A549 (cell line): ENCODE measurements around the gene PDYN. TPM values are rescaled to one million over a fixed set of nuclear protein-coding genes. Genes with fewer than 3 reads are reported as not detected.

Experiments
- ATAC-seq, 2 experiments: fragments of 200-7000 bp in 1 of 2; fragments of >200 bp in 1 of 2; cut with Nextera tagmentation in 1 of 2; cut with Tn5 transposase in 1 of 2; 3 replicates each; pipeline versions ENCODE4 v1.8.0 to v1.9.1; 2018 to 2020; ENCODE audit warnings: mild to moderate bottlenecking in 1 of 2, moderate library complexity in 1 of 2
- CTCF ChIA-PET: fragments of 300-600 bp; sonication (Branson Sonifier 250); formaldehyde crosslinking; extraction: SDS; loops from one replicate; lab custom pipeline; 2021; ENCODE audit warnings: antibody characterized with exemption, inconsistent platforms; lab: Yijun Ruan, JAX
- POLR2A ChIA-PET: fragments of 350-600 bp; formaldehyde crosslinking; extraction: SDS; loops from one replicate; lab custom pipeline; 2021; ENCODE audit warnings: antibody characterized with exemption, inconsistent platforms; lab: Yijun Ruan, JAX
- DNase-seq, 2 experiments: peaks; one replicate each; pipeline versions ENCODE4 v3.0.0 to v3.0.0-alpha.2; 2011 to 2016; ENCODE audit warnings: low read depth in 1 of 2, low spot score in 1 of 2
- FAIRE-seq: peaks from 2 replicates; lab custom pipeline; 2011; peaks lifted over from hg19 to GRCh38; lab: Jason Lieb, UNC
- H3K27ac ChIP-seq, 2 experiments: fragments of >200 bp; sonication (Bioruptor Twin); formaldehyde crosslinking; 3 replicates each; pipeline ENCODE4 v1.5.1; 2016 to 2017
- H3K4me1 ChIP-seq: fragments of >200 bp; sonication (Bioruptor Twin); formaldehyde crosslinking; 3 replicates; pipeline ENCODE4 v1.6.1; 2016
- H3K4me2 ChIP-seq: fragments of >200 bp; sonication (Bioruptor Twin); formaldehyde crosslinking; 3 replicates; pipeline ENCODE4 v1.6.1; 2016
- H3K4me3 ChIP-seq: fragments of >200 bp; sonication (Bioruptor Twin); formaldehyde crosslinking; 3 replicates; pipeline ENCODE4 v1.5.1; 2016
- H3K9me3 ChIP-seq: fragments of >200 bp; sonication (Bioruptor Twin); formaldehyde crosslinking; 3 replicates; pipeline ENCODE4 v1.6.1; 2016
- CBX2 ChIP-seq: fragments of 200-600 bp; sonication (generic); IDR thresholded peaks from 2 replicates; pipeline ENCODE4 v1.6.1; 2016; ENCODE audit warnings: low read depth, mild to moderate bottlenecking, borderline replicate concordance
- CBX8 ChIP-seq: fragments of 200-600 bp; sonication (generic); IDR thresholded peaks from 2 replicates; pipeline ENCODE4 v1.6.1; 2016
- CHD2 ChIP-seq: fragments of 150-350 bp; IDR thresholded peaks from 2 replicates; pipeline ENCODE4 v1.6.1; 2014; ENCODE audit warnings: low read length; ENCODE audit not compliant: partially characterized antibody
- EHF ChIP-seq: fragments of 250-450 bp; sonication (Bioruptor Pico); IDR thresholded peaks from 2 replicates; pipeline ENCODE4 v1.5.0; 2020; ENCODE audit warnings: mild to moderate bottlenecking
- HDAC2 ChIP-seq: fragments of 200-600 bp; sonication (generic); IDR thresholded peaks from 2 replicates; pipeline ENCODE4 v1.6.1; 2016
- HOXA7 ChIP-seq: fragments of 250-450 bp; sonication (Bioruptor Pico); IDR thresholded peaks from 2 replicates; pipeline ENCODE4 v1.5.0; 2020; ENCODE audit warnings: mild to moderate bottlenecking, moderate library complexity
- JUN ChIP-seq, 2 experiments: fragments of >200 bp; sonication (Bioruptor Twin); formaldehyde crosslinking; IDR thresholded peaks; 2 replicates in 1 of 2; 3 replicates in 1 of 2; pipeline ENCODE4 v1.6.1; 2016 to 2017
- KDM5A ChIP-seq: fragments of 200-600 bp; sonication (generic); IDR thresholded peaks from 2 replicates; pipeline ENCODE4 v1.6.1; 2016; ENCODE audit warnings: antibody characterized with exemption, mild to moderate bottlenecking
- MAFK ChIP-seq: fragments of 450-650 bp; IDR thresholded peaks from 2 replicates; pipeline ENCODE4 v1.6.1; 2014; ENCODE audit not compliant: partially characterized antibody
- MAZ ChIP-seq: fragments of 150-350 bp; IDR thresholded peaks from 2 replicates; pipeline ENCODE4 v1.6.1; 2014; ENCODE audit warnings: antibody characterized with exemption, low read depth, low read length, borderline replicate concordance
- MYC ChIP-seq: IDR thresholded peaks from 2 replicates; pipeline ENCODE4 v1.6.1; 2012; ENCODE audit warnings: mild to moderate bottlenecking, inconsistent platforms, low read length, improper control_type of control experiment, borderline replicate concordance
- RFX5 ChIP-seq: fragments of 450-650 bp; IDR thresholded peaks from 2 replicates; pipeline ENCODE4 v1.7.1; 2014; ENCODE audit warnings: antibody characterized with exemption, mild to moderate bottlenecking, moderate library complexity
- TFCP2L1 ChIP-seq: fragments of 250-450 bp; sonication (Bioruptor Pico); IDR thresholded peaks from 2 replicates; pipeline ENCODE4 v1.5.0; 2021; ENCODE audit warnings: mild to moderate bottlenecking
- ZC3H11A ChIP-seq: fragments of 450-650 bp; IDR thresholded peaks from 2 replicates; pipeline ENCODE4 v1.6.1; 2014; ENCODE audit warnings: antibody characterized with exemption, mild to moderate bottlenecking
- ZFP36 ChIP-seq: fragments of 450-650 bp; IDR thresholded peaks from 2 replicates; pipeline ENCODE4 v1.6.1; 2014; ENCODE audit warnings: borderline replicate concordance; ENCODE audit not compliant: partially characterized antibody
- WGBS: methylation state at CpG from one replicate; pipeline ENCODE4 v1.1.6; 2017; ENCODE audit errors: missing lambda C conversion rate; 5-methylcytosine and 5-hydroxymethylcytosine counted together
- polyA plus RNA-seq, 4 experiments: library from polyadenylated mRNA; depleted of rRNA in 3 of 4; stranded (reverse); fragments of >200 nt; fragmentation: RNase III in 1 of 4; extraction: RNeasy Plus Mini Kit Qiagen cat#74134 plus additional on column Dnase treatment in 1 of 4; gene quantifications; 2 replicates in 3 of 4; 3 replicates in 1 of 4; pipeline ENCODE4 v1.2.3, GENCODE V29; 2011 to 2017
- TF ChIP-seq, protein P1 (sequence below): fragments of 250-450 bp; sonication (Bioruptor Pico); IDR thresholded peaks from 2 replicates; pipeline ENCODE4 v1.5.0; 2021; ENCODE audit warnings: mild to moderate bottlenecking, moderate library complexity, borderline replicate concordance
- TF ChIP-seq, protein P2 (sequence below): IDR thresholded peaks from 2 replicates; pipeline ENCODE4 v1.6.1; 2012; ENCODE audit warnings: low read depth, borderline replicate concordance
- TF ChIP-seq, protein P3 (sequence below): fragments of 250-450 bp; sonication (Bioruptor Pico); IDR thresholded peaks from 2 replicates; pipeline ENCODE4 v1.5.0; 2020; ENCODE audit warnings: low read depth, mild to moderate bottlenecking, moderate library complexity
- TF ChIP-seq, protein P4 (sequence below): fragments of 200-600 bp; sonication (generic); IDR thresholded peaks from 2 replicates; pipeline ENCODE4 v1.6.1; 2016; ENCODE audit warnings: antibody characterized with exemption, mild to moderate bottlenecking, moderate library complexity
- TF ChIP-seq, protein P5 (sequence below): IDR thresholded peaks from 2 replicates; pipeline ENCODE4 v1.6.1; 2012

The PDYN gene
- polyA plus RNA-seq, 2 of the 4 experiments (the other 2 are of a cell fraction), result not detected

DNA sequence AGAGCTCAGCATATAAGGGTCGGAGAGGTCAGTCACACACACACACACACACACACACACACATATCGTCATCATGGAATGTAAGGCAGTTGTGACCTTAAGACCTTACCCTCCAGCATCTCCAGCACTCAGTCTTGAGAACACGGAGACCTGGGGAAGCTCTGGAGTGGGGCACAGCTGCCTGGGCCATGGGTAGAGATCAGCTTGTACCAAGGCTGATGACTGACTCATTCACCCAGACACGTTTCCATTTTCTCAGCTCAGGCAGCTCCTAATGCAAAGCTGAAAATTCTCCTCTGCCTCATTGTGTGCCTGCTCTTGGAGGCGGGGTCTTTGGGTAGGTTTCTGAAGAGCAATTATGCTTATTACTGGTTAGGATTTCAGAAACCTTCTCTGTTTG is 38.3 kb upstream of the PDYN start:
- TF ChIP-seq ZFP36, result no peak
- TF ChIP-seq HDAC2, result no peak
- TF ChIP-seq MYC, result no peak
- CTCF ChIA-PET, result interaction anchor here (1.4 to 3.0 kb wide), 4 partner anchors 12 to 140 kb away, joined by 3 to 11 read pairs (median 5); no protein-coding TSS in a partner anchor
- POLR2A ChIA-PET, result no interaction called here
- H3K9me3 ChIP-seq, result no peaks in the 10 kb centered on the region
- no peak for DNase-seq
- no peak overlapping the region for H3K27ac ChIP-seq
- H3K4me3 ChIP-seq, result no peak overlapping the region
- WGBS, result 2% methylated on average over 5 of the region's 5 CpGs
- H3K4me2 ChIP-seq, result no peak overlapping the region
- FAIRE-seq, result no peak
- no peaks in the 10 kb centered on the region for H3K4me1 ChIP-seq
- no peak for ATAC-seq

DNA sequence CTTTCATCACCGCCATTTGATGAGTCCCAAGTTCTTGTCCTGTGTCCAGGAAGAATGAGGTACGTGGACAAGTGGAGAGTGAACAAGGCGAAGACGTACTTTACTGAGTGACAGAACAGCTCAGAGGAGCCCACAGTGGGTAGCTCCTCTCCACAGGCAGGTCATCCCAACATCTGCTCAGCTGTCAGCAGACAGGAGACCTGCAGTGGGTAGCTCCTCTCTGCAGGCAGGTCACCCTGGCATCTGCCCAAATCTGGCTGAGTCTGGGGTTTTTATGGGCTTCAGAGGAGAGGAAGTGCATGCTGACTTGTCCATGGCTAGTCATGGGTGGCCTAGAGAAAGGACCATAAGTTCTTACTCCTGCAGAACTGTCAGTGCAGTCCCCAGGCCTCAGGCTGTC is 32.7 kb upstream of the PDYN start:
- Histone ChIP-seq H3K4me1 (no peaks in the 10 kb centered on the region), H3K4me2 (no peak overlapping the region), H3K4me3 (no peak overlapping the region), H3K27ac (no peak overlapping the region), H3K9me3 (no peaks in the 10 kb centered on the region; the same call in 2 of the 3 replicates)
- POLR2A ChIA-PET, result no interaction called here
- no peak for TF ChIP-seq HOXA7
- no peak for TF ChIP-seq EHF (CRISPR knock-in tag)
- TF ChIP-seq CBX2, result no peak
- no peak for TF ChIP-seq MAFK
- TF ChIP-seq, protein P1, sequence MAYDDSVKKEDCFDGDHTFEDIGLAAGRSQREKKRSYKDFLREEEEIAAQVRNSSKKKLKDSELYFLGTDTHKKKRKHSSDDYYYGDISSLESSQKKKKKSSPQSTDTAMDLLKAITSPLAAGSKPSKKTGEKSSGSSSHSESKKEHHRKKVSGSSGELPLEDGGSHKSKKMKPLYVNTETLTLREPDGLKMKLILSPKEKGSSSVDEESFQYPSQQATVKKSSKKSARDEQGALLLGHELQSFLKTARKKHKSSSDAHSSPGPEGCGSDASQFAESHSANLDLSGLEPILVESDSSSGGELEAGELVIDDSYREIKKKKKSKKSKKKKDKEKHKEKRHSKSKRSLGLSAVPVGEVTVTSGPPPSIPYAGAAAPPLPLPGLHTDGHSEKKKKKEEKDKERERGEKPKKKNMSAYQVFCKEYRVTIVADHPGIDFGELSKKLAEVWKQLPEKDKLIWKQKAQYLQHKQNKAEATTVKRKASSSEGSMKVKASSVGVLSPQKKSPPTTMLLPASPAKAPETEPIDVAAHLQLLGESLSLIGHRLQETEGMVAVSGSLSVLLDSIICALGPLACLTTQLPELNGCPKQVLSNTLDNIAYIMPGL (CRISPR knock-in tag), result no peak
- TF ChIP-seq, protein P2, sequence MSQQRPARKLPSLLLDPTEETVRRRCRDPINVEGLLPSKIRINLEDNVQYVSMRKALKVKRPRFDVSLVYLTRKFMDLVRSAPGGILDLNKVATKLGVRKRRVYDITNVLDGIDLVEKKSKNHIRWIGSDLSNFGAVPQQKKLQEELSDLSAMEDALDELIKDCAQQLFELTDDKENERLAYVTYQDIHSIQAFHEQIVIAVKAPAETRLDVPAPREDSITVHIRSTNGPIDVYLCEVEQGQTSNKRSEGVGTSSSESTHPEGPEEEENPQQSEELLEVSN, result no peak
- TF ChIP-seq KDM5A, result no peak
- no peak for TF ChIP-seq CBX8
- no peak for TF ChIP-seq RFX5
- no peak for TF ChIP-seq ZFP36
- TF ChIP-seq CHD2, result no peak
- no peak for TF ChIP-seq MYC
- TF ChIP-seq, protein P3, sequence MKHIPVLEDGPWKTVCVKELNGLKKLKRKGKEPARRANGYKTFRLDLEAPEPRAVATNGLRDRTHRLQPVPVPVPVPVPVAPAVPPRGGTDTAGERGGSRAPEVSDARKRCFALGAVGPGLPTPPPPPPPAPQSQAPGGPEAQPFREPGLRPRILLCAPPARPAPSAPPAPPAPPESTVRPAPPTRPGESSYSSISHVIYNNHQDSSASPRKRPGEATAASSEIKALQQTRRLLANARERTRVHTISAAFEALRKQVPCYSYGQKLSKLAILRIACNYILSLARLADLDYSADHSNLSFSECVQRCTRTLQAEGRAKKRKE, result no peak
- no peak for TF ChIP-seq ZC3H11A
- TF ChIP-seq, protein P4, sequence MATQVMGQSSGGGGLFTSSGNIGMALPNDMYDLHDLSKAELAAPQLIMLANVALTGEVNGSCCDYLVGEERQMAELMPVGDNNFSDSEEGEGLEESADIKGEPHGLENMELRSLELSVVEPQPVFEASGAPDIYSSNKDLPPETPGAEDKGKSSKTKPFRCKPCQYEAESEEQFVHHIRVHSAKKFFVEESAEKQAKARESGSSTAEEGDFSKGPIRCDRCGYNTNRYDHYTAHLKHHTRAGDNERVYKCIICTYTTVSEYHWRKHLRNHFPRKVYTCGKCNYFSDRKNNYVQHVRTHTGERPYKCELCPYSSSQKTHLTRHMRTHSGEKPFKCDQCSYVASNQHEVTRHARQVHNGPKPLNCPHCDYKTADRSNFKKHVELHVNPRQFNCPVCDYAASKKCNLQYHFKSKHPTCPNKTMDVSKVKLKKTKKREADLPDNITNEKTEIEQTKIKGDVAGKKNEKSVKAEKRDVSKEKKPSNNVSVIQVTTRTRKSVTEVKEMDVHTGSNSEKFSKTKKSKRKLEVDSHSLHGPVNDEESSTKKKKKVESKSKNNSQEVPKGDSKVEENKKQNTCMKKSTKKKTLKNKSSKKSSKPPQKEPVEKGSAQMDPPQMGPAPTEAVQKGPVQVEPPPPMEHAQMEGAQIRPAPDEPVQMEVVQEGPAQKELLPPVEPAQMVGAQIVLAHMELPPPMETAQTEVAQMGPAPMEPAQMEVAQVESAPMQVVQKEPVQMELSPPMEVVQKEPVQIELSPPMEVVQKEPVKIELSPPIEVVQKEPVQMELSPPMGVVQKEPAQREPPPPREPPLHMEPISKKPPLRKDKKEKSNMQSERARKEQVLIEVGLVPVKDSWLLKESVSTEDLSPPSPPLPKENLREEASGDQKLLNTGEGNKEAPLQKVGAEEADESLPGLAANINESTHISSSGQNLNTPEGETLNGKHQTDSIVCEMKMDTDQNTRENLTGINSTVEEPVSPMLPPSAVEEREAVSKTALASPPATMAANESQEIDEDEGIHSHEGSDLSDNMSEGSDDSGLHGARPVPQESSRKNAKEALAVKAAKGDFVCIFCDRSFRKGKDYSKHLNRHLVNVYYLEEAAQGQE, result no peak
- TF ChIP-seq JUN (IDR thresholded peaks at IDR 0.05), result no peak
- no peak for TF ChIP-seq HDAC2
- TF ChIP-seq TFCP2L1 (CRISPR knock-in tag), result no peak
- TF ChIP-seq MAZ, result no peak
- TF ChIP-seq, protein P5, sequence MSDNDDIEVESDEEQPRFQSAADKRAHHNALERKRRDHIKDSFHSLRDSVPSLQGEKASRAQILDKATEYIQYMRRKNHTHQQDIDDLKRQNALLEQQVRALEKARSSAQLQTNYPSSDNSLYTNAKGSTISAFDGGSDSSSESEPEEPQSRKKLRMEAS, result no peak
- 16% methylated on average over 4 of the region's 4 CpGs for WGBS
- DNase-seq (no peak), ATAC-seq (no peak), FAIRE-seq (no peak)
- CTCF ChIA-PET, result interaction anchor here (0.7 to 3.2 kb wide), 5 partner anchors 20 to 372 kb away, joined by 3 to 15 read pairs (median 5); no protein-coding TSS in a partner anchor
